K562 (cell line): Measurements from ENCODE around the gene GNS. TPM values are rescaled to one million over a fixed set of nuclear protein-coding genes. Genes with fewer than 3 reads are reported as not detected.
A peak's percentile ranks its signal among the peaks of the same experiment; 100 is the strongest.

ENCODE experiments used
- BRD4 ChIP-seq: fragments of 200-600 bp; sonication (generic); IDR thresholded peaks from 2 replicates; pipeline ENCODE4 v1.6.1; 2017; ENCODE audit warnings: inconsistent platforms
- CBFA2T3 ChIP-seq: fragments of 450-650 bp; IDR thresholded peaks from 2 replicates; pipeline ENCODE4 v1.6.1; 2017
- CC2D1A ChIP-seq: fragments of 450-650 bp; IDR thresholded peaks from 2 replicates; pipeline ENCODE4 v1.6.1; 2017; ENCODE audit warnings: mild to moderate bottlenecking
- CREM ChIP-seq: IDR thresholded peaks from 2 replicates; pipeline ENCODE4 v1.6.1; 2014; ENCODE audit warnings: antibody characterized with exemption, low read depth
- CXXC5 ChIP-seq: fragments of 250-450 bp; sonication (Bioruptor Pico); IDR thresholded peaks from 2 replicates; pipeline ENCODE4 v1.8.0; 2022; ENCODE audit warnings: inconsistent platforms, mild to moderate bottlenecking, moderate library complexity
- DPF2 ChIP-seq: fragments of 450-650 bp; IDR thresholded peaks from 2 replicates; pipeline ENCODE4 v1.6.1; 2016
- ILK ChIP-seq: fragments of 450-650 bp; IDR thresholded peaks from 2 replicates; pipeline ENCODE4 v1.6.1; 2016; ENCODE audit warnings: missing genetic modification characterization, low read depth, mild to moderate bottlenecking, missing compliant biosample characterization, moderate library complexity, borderline replicate concordance
- MEF2D ChIP-seq: conservative IDR thresholded peaks from 2 replicates; pipeline ENCODE4 v1.6.1; 2016; ENCODE audit warnings: low read depth, missing genetic modification characterization, missing compliant biosample characterization
- NFXL1 ChIP-seq: fragments of 450-650 bp; formaldehyde crosslinking; IDR thresholded peaks from 2 replicates; pipeline ENCODE4 v1.4.0; 2021; ENCODE audit warnings: mild to moderate bottlenecking
- PHF21A ChIP-seq: fragments of 450-650 bp; IDR thresholded peaks from 2 replicates; pipeline ENCODE4 v1.6.1; 2017; ENCODE audit warnings: low read depth, borderline replicate concordance
- RB1 ChIP-seq: fragments of 450-650 bp; IDR thresholded peaks from 2 replicates; pipeline ENCODE4 v1.6.1; 2017; ENCODE audit warnings: low read depth, mild to moderate bottlenecking
- TSHZ1 ChIP-seq: fragments of 250-450 bp; sonication (Bioruptor Pico); IDR thresholded peaks from 2 replicates; pipeline ENCODE4 v1.4.0; 2020; ENCODE audit warnings: mild to moderate bottlenecking, moderate library complexity
- ZNF584 ChIP-seq: fragments of 200-800 bp; sonication (Bioruptor generic); IDR thresholded peaks from 2 replicates; pipeline ENCODE4 v1.6.1; 2016; ENCODE audit warnings: low read depth, mild to moderate bottlenecking, missing genetic modification characterization, missing compliant biosample characterization
- polyA plus RNA-seq, 8 experiments: library from polyadenylated mRNA; depleted of rRNA in 4 of 8; stranded (reverse) in 5 of 8; unstranded in 3 of 8; fragments of >200 nt; fragmentation: Nextera tagmentation in 2 of 8; fragmentation: Illumina TruSeq in 1 of 8; extraction: Ambion mirVana in 2 of 8; extraction: Trizol in 1 of 8; gene quantifications; 2 replicates each; pipeline versions ENCODE4 v1.2.1 to v1.2.3, GENCODE V29; 2011 to 2014; ENCODE audit warnings: inconsistent platforms in 1 of 8, missing spikeins in 1 of 8
- total RNA-seq, 7 experiments: library from RNA; depleted of rRNA in 6 of 7; stranded (reverse); fragments of >200 nt in 6 of 7; fragmentation: Illumina TruSeq in 2 of 7; extraction: Trizol in 2 of 7; gene quantifications; 2 replicates each; pipeline versions ENCODE4 v1.2.1 to v1.2.3, GENCODE V29; 2011 to 2021; ENCODE audit warnings: low replicate concordance in 1 of 7
- TF ChIP-seq, protein P1 (sequence below), 2 experiments: fragments of 450-650 bp; conservative IDR thresholded peaks; 2 replicates each; pipeline ENCODE4 v1.6.1; 2017; ENCODE audit warnings: mild to moderate bottlenecking in 2 of 2, moderate library complexity in 2 of 2
- TF ChIP-seq, protein P2 (sequence below): fragments of 450-650 bp; IDR thresholded peaks from 2 replicates; pipeline ENCODE4 v1.6.1; 2016
- TF ChIP-seq, protein P3 (sequence below): fragments of 250-450 bp; sonication (Bioruptor Pico); IDR thresholded peaks from 2 replicates; pipeline ENCODE4 v1.4.0; 2020; ENCODE audit warnings: mild to moderate bottlenecking, moderate library complexity, borderline replicate concordance

GNS gene
- total and polyA plus RNA-seq, 9 of the 15 experiments (the other 6 are each of a cell fraction or from before 2014, with no cell fraction given), result 4.6 to 30.3 (median 18.9) TPM

DNA sequence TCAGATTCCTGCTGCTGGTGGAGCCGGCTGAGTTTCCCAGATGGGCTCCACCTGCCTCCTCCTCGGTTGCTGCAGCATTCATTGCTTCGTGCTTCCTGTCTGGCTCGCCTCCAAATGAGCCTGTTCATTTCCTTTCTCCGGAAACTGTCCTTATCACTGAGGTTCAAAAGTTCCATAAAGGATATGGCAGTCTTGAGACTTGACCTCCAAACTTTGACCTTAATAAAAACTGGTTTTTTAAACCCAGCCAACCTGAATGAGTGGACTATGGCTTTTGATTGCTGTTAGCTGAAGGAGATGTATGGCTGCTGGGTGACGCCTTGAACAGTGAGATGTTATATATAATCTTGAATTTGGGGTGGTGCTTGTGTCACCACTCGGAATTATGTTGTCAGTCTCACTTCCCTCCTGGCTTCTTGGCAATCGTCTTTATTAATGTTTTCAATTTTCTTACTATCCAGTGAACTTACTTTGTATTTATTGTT is 86.2 kb downstream of the GNS start (continued):
- no peak for TF ChIP-seq TSHZ1 (CRISPR knock-in tag)
- TF ChIP-seq CBFA2T3, result peak; percentile 76
- peak; percentile 63; the same call in 1 of the 2 replicates for TF ChIP-seq PHF21A
- TF ChIP-seq CREM, result 0 out of 2 replicates have a peak, but pooled peaks have one; percentile 3
- no peak for TF ChIP-seq BRD4
- no peak for TF ChIP-seq NFXL1
- TF ChIP-seq CXXC5 (CRISPR knock-in tag), result peak; percentile 66
- TF ChIP-seq DPF2, result peak; percentile 76
- 0 out of 2 replicates have a peak, but pooled peaks have one; percentile 38 for TF ChIP-seq ILK (tag)
- TF ChIP-seq, protein P1, sequence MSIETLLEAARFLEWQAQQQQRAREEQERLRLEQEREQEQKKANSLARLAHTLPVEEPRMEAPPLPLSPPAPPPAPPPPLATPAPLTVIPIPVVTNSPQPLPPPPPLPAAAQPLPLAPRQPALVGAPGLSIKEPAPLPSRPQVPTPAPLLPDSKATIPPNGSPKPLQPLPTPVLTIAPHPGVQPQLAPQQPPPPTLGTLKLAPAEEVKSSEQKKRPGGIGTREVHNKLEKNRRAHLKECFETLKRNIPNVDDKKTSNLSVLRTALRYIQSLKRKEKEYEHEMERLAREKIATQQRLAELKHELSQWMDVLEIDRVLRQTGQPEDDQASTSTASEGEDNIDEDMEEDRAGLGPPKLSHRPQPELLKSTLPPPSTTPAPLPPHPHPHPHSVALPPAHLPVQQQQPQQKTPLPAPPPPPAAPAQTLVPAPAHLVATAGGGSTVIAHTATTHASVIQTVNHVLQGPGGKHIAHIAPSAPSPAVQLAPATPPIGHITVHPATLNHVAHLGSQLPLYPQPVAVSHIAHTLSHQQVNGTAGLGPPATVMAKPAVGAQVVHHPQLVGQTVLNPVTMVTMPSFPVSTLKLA (conservative IDR thresholded peaks at IDR 0.05), result 0 out of 4 replicates have a peak, but pooled peaks of 1 of the 2 experiments have one; percentile 52
- peak; percentile 92 for TF ChIP-seq ZNF584 (CRISPR knock-in tag)
- TF ChIP-seq, protein P2, sequence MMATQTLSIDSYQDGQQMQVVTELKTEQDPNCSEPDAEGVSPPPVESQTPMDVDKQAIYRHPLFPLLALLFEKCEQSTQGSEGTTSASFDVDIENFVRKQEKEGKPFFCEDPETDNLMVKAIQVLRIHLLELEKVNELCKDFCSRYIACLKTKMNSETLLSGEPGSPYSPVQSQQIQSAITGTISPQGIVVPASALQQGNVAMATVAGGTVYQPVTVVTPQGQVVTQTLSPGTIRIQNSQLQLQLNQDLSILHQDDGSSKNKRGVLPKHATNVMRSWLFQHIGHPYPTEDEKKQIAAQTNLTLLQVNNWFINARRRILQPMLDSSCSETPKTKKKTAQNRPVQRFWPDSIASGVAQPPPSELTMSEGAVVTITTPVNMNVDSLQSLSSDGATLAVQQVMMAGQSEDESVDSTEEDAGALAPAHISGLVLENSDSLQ, result peak; percentile 34; the same call in 1 of the 2 replicates
- TF ChIP-seq, protein P3, sequence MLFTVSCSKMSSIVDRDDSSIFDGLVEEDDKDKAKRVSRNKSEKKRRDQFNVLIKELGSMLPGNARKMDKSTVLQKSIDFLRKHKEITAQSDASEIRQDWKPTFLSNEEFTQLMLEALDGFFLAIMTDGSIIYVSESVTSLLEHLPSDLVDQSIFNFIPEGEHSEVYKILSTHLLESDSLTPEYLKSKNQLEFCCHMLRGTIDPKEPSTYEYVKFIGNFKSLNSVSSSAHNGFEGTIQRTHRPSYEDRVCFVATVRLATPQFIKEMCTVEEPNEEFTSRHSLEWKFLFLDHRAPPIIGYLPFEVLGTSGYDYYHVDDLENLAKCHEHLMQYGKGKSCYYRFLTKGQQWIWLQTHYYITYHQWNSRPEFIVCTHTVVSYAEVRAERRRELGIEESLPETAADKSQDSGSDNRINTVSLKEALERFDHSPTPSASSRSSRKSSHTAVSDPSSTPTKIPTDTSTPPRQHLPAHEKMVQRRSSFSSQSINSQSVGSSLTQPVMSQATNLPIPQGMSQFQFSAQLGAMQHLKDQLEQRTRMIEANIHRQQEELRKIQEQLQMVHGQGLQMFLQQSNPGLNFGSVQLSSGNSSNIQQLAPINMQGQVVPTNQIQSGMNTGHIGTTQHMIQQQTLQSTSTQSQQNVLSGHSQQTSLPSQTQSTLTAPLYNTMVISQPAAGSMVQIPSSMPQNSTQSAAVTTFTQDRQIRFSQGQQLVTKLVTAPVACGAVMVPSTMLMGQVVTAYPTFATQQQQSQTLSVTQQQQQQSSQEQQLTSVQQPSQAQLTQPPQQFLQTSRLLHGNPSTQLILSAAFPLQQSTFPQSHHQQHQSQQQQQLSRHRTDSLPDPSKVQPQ, result no peak
- peak; percentile 71; the same call in 1 of the 2 replicates for TF ChIP-seq CC2D1A
- TF ChIP-seq MEF2D, result peak; percentile 42; the same call in 1 of the 2 replicates
- 0 out of 2 replicates have a peak, but pooled peaks have one; percentile 32 for TF ChIP-seq RB1
